Omental fat pad (tissue), 4 donors: ENCODE data around the gene NUBP2. TPM values are rescaled to one million over a fixed set of nuclear protein-coding genes. Genes with fewer than 3 reads are reported as not detected.

ENCODE experiments used
- ATAC-seq: fragments of 150-250 bp; one replicate; pipeline ENCODE4 v1.9.1; 2016; ENCODE audit warnings: mild to moderate bottlenecking, moderate library complexity; ENCODE audit not compliant: low FRiP score
- DNase-seq: peaks from one replicate; pipeline ENCODE4 v3.0.0-alpha.2; 2019; ENCODE audit warnings: low spot score
- CTCF ChIP-seq, 3 donors: fragments of 450-650 bp; IDR thresholded peaks; one replicate each; pipeline ENCODE4 v1.5.1; 2016 to 2017; ENCODE audit warnings: antibody characterized with exemption in 3 of 3, mild to moderate bottlenecking in 3 of 3, moderate library complexity in 2 of 3
- total RNA-seq, 4 donors: library from RNA; depleted of rRNA; stranded (reverse); fragments of >200 nt; gene quantifications; one replicate each; pipeline ENCODE4 v1.1.0, GENCODE V29; 2016

Gene NUBP2
- total RNA-seq, 4 donors from 2014 or later: 49.2 to 85.9 (median 60.2) TPM

- TF ChIP-seq CTCF (IDR thresholded peaks at IDR 0.05): no peak
- DNase-seq (no peak), ATAC-seq (no peak)
Observed at GRCh38 chr16:1822801-1823200, 40.0 kb downstream of the NUBP2 start.

DNA sequence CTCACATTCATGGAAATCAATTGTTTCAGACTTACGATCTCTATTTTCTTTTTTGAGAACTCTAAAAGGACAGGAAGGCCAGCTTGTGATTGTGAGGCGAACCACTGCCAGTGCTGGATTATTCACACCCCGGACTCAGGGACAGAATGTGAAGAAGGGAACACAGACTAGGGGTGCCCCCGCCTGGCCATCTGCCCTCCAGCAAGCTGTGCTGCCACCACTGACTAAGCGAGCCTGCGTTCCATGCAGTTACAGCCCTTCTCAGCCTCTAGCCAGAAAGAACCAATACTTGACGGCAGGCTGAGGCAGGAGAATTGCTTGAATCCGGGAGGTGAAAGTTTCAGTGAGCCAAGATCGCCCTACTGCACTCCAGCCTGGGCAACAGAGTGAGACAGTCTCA, 41.1 kb downstream of the NUBP2 start:
- TF ChIP-seq CTCF (IDR thresholded peaks at IDR 0.05): no peak
- DNase-seq (no peak), ATAC-seq (no peak)

GRCh38 chr16:1825381-1825863, 42.7 kb downstream of the NUBP2 start:
- ATAC-seq: no peak
- DNase-seq: no peak
- no peak for TF ChIP-seq CTCF (IDR thresholded peaks at IDR 0.05)

- peak; percentile 67 for ATAC-seq
- TF ChIP-seq CTCF (IDR thresholded peaks at IDR 0.05): no peak
- DNase-seq: no peak
Observed at GRCh38 chr16:1825864-1826690, 43.3 kb downstream of the NUBP2 start.

GRCh38 chr16:1826691-1827573, 44.2 kb downstream of the NUBP2 start, which contains the start of the genes FAHD1 and HAGH:
Gene FAHD1, plus strand, starts transcription at chr16:1827206. Its CDS starts 33 bp downstream, at chr16:1827239.
Gene HAGH, minus strand, starts transcription at chr16:1826825. Its CDS starts 38 bp downstream, at chr16:1826787.
- peak; percentile 92 for DNase-seq
- TF ChIP-seq CTCF (IDR thresholded peaks at IDR 0.05): no peak
- ATAC-seq: peak; percentile 90

DNA sequence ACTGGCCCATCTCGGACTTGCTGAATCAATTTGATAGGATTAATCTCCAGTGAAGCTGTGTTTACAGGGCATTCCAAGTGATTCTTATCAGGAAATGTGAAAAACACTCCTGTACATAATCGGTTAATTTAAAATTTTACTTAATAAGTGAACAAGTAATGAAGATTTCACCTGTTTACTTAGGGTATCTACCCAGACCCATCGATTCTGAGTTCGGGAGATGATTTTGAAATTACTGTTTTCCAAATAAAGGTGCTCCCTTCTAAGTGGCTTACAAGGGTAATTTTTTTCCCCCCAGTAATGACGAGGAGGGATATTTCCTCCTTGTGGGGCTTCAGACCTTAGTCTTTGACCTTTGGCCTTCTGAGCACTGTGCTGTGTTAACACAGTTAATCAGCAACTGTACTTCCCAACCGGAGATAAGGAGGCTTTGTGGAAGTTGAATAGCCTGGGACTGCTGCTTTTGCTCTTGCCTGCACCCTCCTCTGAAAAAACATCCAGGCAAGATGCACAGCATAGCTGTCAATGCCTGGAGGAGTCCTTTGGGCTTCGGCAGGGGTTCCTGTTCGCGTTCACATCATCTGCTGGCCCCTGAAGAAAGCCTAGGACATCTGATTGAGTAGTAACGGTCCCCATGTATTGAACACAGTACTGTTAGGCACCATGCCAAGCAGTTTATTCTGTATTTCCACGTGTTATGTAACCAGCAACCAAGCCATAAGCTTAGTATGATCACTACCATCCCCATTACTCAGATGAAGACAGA, 46.1 kb downstream of the NUBP2 start:
- no peak for TF ChIP-seq CTCF (IDR thresholded peaks at IDR 0.05)
- ATAC-seq: no peak
- no peak for DNase-seq
